Liver (tissue), 3 donors: ENCODE results near the gene IFNAR2.

Source experiments
- EGR1 ChIP-seq, 2 donors: IDR thresholded peaks; 2 replicates each; pipeline ENCODE4 v1.6.1; 2016 to 2018; ENCODE audit warnings: antibody characterized with exemption in 2 of 2, low read depth in 2 of 2
- FOXA1 ChIP-seq: IDR thresholded peaks from 2 replicates; pipeline ENCODE4 v1.6.1; 2016; ENCODE audit warnings: antibody characterized with exemption
- GABPA ChIP-seq, 2 donors: IDR thresholded peaks in 1 of 2; conservative IDR thresholded peaks in 1 of 2; 2 replicates each; pipeline ENCODE4 v1.6.1; 2016; ENCODE audit warnings: antibody characterized with exemption in 2 of 2, mild to moderate bottlenecking in 1 of 2, moderate library complexity in 1 of 2
- NR2F2 ChIP-seq: IDR thresholded peaks from 2 replicates; pipeline ENCODE4 v1.6.1; 2016; ENCODE audit warnings: antibody characterized with exemption
- RAD21 ChIP-seq, 2 donors: IDR thresholded peaks; 2 replicates each; pipeline ENCODE4 v1.6.1; 2016; ENCODE audit warnings: antibody characterized with exemption in 2 of 2, mild to moderate bottlenecking in 2 of 2
- SP1 ChIP-seq: IDR thresholded peaks from 2 replicates; pipeline ENCODE4 v1.6.1; 2018; ENCODE audit warnings: antibody characterized with exemption, mild to moderate bottlenecking
- TAF1 ChIP-seq: conservative IDR thresholded peaks from 2 replicates; pipeline ENCODE4 v1.6.1; 2016; ENCODE audit warnings: antibody characterized with exemption, mild to moderate bottlenecking
- YY1 ChIP-seq: IDR thresholded peaks from 2 replicates; pipeline ENCODE4 v1.6.1; 2016; ENCODE audit warnings: antibody characterized with exemption, mild to moderate bottlenecking
- TF ChIP-seq, protein P1 (sequence below): fragments of 150-350 bp; IDR thresholded peaks from 2 replicates; pipeline ENCODE4 v1.5.1; 2017; ENCODE audit warnings: improper control_type of control experiment, low read depth, low read length; ENCODE audit not compliant: missing input control
- TF ChIP-seq, protein P2 (sequence below): IDR thresholded peaks from 2 replicates; pipeline ENCODE4 v1.6.1; 2016; ENCODE audit warnings: antibody characterized with exemption
- TF ChIP-seq, protein P3 (sequence below): IDR thresholded peaks from 2 replicates; pipeline ENCODE4 v1.6.1; 2016; ENCODE audit warnings: antibody characterized with exemption, mild to moderate bottlenecking
- TF ChIP-seq, protein P4 (sequence below): IDR thresholded peaks from 2 replicates; pipeline ENCODE4 v1.6.1; 2016; ENCODE audit warnings: antibody characterized with exemption
- donor health status: healthy.
- donor health status: healthy.

DNA sequence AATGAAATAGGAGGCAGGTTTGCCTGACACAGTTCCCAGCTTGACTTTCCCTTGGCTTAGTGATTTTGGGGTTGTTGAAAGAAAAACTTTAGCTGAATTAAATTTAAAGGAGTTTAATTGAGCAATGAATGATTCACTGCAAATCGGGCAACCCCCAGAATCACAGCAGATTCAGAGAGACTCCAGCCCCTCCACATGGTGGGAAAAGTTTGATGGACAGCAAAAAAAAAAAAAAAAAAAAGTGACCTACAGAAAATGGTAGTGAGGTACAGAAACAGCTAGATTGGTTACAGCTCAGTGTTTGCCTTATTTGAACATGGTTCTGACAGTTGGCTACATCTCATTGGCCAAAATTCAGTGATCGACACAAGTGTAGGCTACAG, 12.6 kb upstream of the IFNAR2 start:
- TF ChIP-seq, protein P1, sequence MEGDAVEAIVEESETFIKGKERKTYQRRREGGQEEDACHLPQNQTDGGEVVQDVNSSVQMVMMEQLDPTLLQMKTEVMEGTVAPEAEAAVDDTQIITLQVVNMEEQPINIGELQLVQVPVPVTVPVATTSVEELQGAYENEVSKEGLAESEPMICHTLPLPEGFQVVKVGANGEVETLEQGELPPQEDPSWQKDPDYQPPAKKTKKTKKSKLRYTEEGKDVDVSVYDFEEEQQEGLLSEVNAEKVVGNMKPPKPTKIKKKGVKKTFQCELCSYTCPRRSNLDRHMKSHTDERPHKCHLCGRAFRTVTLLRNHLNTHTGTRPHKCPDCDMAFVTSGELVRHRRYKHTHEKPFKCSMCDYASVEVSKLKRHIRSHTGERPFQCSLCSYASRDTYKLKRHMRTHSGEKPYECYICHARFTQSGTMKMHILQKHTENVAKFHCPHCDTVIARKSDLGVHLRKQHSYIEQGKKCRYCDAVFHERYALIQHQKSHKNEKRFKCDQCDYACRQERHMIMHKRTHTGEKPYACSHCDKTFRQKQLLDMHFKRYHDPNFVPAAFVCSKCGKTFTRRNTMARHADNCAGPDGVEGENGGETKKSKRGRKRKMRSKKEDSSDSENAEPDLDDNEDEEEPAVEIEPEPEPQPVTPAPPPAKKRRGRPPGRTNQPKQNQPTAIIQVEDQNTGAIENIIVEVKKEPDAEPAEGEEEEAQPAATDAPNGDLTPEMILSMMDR = no peak
- TF ChIP-seq, protein P2, sequence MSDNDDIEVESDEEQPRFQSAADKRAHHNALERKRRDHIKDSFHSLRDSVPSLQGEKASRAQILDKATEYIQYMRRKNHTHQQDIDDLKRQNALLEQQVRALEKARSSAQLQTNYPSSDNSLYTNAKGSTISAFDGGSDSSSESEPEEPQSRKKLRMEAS = no peak
- TF ChIP-seq GABPA (IDR thresholded peaks at IDR 0.05 in 1 of 2, conservative IDR thresholded peaks at IDR 0.05 in 1 of 2) (no peak), EGR1 (IDR thresholded peaks at IDR 0.05; ENCODE audit: low read depth in 2 of 2) (no peak), TAF1 (no peak), FOXA1 (no peak), YY1 (no peak), SP1 (no peak), NR2F2 (no peak), RAD21 (IDR thresholded peaks at IDR 0.05) (no peak)
- TF ChIP-seq, protein P3, sequence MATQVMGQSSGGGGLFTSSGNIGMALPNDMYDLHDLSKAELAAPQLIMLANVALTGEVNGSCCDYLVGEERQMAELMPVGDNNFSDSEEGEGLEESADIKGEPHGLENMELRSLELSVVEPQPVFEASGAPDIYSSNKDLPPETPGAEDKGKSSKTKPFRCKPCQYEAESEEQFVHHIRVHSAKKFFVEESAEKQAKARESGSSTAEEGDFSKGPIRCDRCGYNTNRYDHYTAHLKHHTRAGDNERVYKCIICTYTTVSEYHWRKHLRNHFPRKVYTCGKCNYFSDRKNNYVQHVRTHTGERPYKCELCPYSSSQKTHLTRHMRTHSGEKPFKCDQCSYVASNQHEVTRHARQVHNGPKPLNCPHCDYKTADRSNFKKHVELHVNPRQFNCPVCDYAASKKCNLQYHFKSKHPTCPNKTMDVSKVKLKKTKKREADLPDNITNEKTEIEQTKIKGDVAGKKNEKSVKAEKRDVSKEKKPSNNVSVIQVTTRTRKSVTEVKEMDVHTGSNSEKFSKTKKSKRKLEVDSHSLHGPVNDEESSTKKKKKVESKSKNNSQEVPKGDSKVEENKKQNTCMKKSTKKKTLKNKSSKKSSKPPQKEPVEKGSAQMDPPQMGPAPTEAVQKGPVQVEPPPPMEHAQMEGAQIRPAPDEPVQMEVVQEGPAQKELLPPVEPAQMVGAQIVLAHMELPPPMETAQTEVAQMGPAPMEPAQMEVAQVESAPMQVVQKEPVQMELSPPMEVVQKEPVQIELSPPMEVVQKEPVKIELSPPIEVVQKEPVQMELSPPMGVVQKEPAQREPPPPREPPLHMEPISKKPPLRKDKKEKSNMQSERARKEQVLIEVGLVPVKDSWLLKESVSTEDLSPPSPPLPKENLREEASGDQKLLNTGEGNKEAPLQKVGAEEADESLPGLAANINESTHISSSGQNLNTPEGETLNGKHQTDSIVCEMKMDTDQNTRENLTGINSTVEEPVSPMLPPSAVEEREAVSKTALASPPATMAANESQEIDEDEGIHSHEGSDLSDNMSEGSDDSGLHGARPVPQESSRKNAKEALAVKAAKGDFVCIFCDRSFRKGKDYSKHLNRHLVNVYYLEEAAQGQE = no peak
- TF ChIP-seq, protein P4, sequence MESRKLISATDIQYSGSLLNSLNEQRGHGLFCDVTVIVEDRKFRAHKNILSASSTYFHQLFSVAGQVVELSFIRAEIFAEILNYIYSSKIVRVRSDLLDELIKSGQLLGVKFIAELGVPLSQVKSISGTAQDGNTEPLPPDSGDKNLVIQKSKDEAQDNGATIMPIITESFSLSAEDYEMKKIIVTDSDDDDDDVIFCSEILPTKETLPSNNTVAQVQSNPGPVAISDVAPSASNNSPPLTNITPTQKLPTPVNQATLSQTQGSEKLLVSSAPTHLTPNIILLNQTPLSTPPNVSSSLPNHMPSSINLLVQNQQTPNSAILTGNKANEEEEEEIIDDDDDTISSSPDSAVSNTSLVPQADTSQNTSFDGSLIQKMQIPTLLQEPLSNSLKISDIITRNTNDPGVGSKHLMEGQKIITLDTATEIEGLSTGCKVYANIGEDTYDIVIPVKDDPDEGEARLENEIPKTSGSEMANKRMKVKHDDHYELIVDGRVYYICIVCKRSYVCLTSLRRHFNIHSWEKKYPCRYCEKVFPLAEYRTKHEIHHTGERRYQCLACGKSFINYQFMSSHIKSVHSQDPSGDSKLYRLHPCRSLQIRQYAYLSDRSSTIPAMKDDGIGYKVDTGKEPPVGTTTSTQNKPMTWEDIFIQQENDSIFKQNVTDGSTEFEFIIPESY = no peak
